Ascending aorta (tissue), 2 donors: ENCODE results near the gene PLA2G3. TPM values are rescaled to one million over a fixed set of nuclear protein-coding genes. Genes with fewer than 3 reads are reported as not detected.

Experiments used
- DNase-seq, 2 donors: peaks; one replicate each; pipeline ENCODE4 v3.0.0-alpha.2; 2019; ENCODE audit warnings: low spot score in 2 of 2
- H3K27ac ChIP-seq, 2 donors: fragments of 200-600 bp; sonication (generic); one replicate each; pipeline ENCODE4 v1.5.1; 2016 to 2017; ENCODE audit warnings: mild to moderate bottlenecking in 1 of 2
- H3K27me3 ChIP-seq: fragments of 200-600 bp; sonication (generic); one replicate; pipeline ENCODE4 v1.5.1; 2017
- H3K36me3 ChIP-seq, 2 donors: fragments of 200-600 bp; sonication (generic); one replicate each; pipeline ENCODE4 v1.5.1; 2016
- H3K4me1 ChIP-seq, 2 donors: fragments of 200-600 bp; sonication (generic); one replicate each; pipeline ENCODE4 v1.5.1; 2016 to 2017; ENCODE audit warnings: mild to moderate bottlenecking in 1 of 2
- H3K4me3 ChIP-seq, 2 donors: fragments of 200-600 bp; sonication (generic); one replicate each; pipeline ENCODE4 v1.5.1; 2016 to 2017; ENCODE audit warnings: mild to moderate bottlenecking in 1 of 2
- H3K9me3 ChIP-seq, 2 donors: fragments of 200-600 bp; sonication (generic); one replicate each; pipeline ENCODE4 v1.5.1; 2016
- CTCF ChIP-seq, 3 experiments: fragments of 200-600 bp in 2 of 3; fragments of 450-650 bp in 1 of 3; sonication (generic) in 2 of 3; IDR thresholded peaks; one replicate each; pipeline ENCODE4 v1.5.1; 2016 to 2019; ENCODE audit warnings: antibody characterized with exemption in 3 of 3, mild to moderate bottlenecking in 1 of 3, moderate library complexity in 1 of 3
- intact Hi-C: fragments of 100-400 bp; cut with DNase I; formaldehyde crosslinking; loops from one replicate; pipeline ENCODE4 v1.15.1; 2023
- total RNA-seq: library from RNA; depleted of rRNA; stranded (reverse); fragments of >200 nt; gene quantifications from one replicate; pipeline ENCODE4 v1.1.0, GENCODE V29; 2016

The PLA2G3 gene
- total RNA-seq, 1 donor from 2014 or later, result not detected

DNA sequence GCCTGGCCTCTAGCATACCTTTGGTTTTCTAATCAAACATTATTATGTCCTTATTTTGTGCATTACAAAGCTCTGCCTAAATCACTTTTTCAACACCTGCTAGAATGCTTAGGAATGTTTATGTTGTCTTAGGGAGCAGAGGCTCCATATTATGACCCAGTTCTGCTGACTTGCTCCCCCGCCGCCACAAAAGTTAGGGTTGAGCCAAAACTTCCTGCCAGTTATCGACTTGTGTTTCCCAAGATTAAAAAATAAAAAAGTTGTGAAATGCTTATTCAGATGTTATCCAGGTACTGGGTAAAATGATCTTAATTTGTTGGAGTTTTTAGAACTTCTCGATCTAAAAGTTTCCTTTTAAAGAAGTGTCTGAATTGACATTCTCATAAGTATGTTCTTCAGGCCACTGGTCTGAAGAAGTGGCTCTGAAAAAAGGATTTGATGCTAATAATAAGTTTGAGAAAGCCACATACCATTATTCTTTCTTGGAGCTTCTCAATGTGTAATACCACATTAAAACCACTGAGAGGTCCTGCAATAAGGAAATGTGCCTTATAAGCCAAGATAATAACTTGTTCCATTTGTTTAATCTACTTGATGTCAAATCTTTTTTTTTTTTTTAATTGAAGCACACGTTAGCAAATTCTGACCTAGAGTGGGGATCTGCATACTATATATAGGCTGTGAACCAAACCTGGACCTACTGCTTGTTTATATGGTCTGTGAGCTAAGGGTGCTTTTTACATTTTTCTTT lies 21.9 kb upstream of the PLA2G3 start:
- Histone ChIP-seq H3K4me1 (peaks cover 7 to 19% of the 10 kb centered on the region in 2 donors), H3K27ac (peak overlapping the region; percentile 94), H3K27me3 (no peaks in the 10 kb centered on the region), H3K9me3 (no peaks in the 10 kb centered on the region), H3K36me3 (peaks cover 27 to 34% of the 10 kb centered on the region in 2 donors), H3K4me3 (peak overlapping the region; percentile 7 to 85)
- TF ChIP-seq CTCF (IDR thresholded peaks at IDR 0.05), result no peak
- intact Hi-C loops, result loop anchor here (1.0 kb wide), 1 partner anchor 11 kb away; no protein-coding TSS in a partner anchor
- DNase-seq, result no peak

- peak overlapping the region; percentile 82 to 85 for H3K4me3 ChIP-seq
- intact Hi-C loops, result no loop called here
- DNase-seq, result no peak
- no peak for TF ChIP-seq CTCF (IDR thresholded peaks at IDR 0.05)
- H3K9me3 ChIP-seq, result no peaks in the 10 kb centered on the region
- H3K27me3 ChIP-seq, result no peaks in the 10 kb centered on the region
- peaks cover 23 to 26% of the 10 kb centered on the region in 2 donors for H3K36me3 ChIP-seq
- H3K4me1 ChIP-seq, result peaks cover 7 to 22% of the 10 kb centered on the region in 2 donors
- peak overlapping the region; percentile 94 for H3K27ac ChIP-seq
Observed at GRCh38 chr22:31161386-31161785, 21.1 kb upstream of the PLA2G3 start.

GRCh38 chr22:31160328-31160978 lies 20.1 kb upstream of the PLA2G3 start:
- Histone ChIP-seq H3K9me3 (no peaks in the 10 kb centered on the region), H3K27ac (peak overlapping the region; percentile 94), H3K4me1 (peaks cover 12 to 31% of the 10 kb centered on the region in 2 donors), H3K27me3 (no peaks in the 10 kb centered on the region), H3K4me3 (peak overlapping the region; percentile 82 to 85), H3K36me3 (peaks cover 14 to 17% of the 10 kb centered on the region in 2 donors)
- TF ChIP-seq CTCF (IDR thresholded peaks at IDR 0.05), result no peak
- DNase-seq, result no peak
- intact Hi-C loops, result loop anchor here (1.0 kb wide), 1 partner anchor 17 kb away; no protein-coding TSS in a partner anchor

DNA sequence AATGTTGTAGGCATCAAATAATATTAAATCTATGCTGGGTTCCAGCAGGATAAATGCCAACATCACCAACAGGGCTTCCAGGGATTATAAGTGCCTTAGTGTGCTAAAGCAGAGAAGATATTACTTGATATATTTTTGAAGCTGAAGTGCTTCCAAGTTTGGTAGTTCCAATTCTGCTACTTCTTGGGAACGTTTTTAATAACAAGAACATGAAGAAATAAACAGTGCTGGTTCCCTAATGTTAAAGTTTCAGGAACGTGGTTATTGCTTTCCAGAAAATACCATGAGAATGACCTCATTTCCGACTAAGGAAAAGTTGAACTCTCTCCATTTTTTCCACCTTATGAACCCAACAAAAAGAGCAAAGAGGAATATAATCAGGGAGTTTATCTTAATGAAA lies 15.1 kb upstream of the PLA2G3 start:
- TF ChIP-seq CTCF (IDR thresholded peaks at IDR 0.05), result no peak
- intact Hi-C loops, result loop anchor here (5.0 kb wide), 2 partner anchors 57 to 137 kb away; partner anchors contain the start of genes LIMK2 and PIK3IP1
- no peaks in the 10 kb centered on the region for H3K9me3 ChIP-seq
- H3K36me3 ChIP-seq, result no peaks in the 10 kb centered on the region
- H3K4me1 ChIP-seq, result peaks cover 9 to 27% of the 10 kb centered on the region in 2 donors
- no peaks in the 10 kb centered on the region for H3K27me3 ChIP-seq
- peak overlapping the region; percentile 80 to 83 for H3K27ac ChIP-seq
- DNase-seq, result no peak
- H3K4me3 ChIP-seq, result no peak overlapping the region

DNA sequence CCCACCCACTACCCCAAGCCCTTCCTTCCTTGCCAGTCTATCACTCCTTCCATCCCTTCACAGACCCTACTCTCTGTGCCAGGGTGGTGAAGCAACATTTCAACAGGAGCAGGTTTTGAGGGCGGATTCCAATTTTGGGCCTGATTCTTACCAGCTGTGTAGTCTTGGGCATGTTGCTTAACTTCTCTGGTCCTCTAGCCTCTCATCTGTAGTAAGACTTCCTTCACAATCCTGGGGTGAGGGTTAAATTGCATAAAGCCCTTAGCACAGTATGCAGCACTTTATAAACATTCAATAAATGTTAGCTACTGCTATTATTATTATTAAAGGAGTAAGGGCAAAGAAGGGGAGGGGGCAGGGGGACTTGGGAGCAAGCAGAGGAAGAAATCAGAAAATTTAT lies 14.7 kb upstream of the PLA2G3 start:
- H3K36me3 ChIP-seq, result no peaks in the 10 kb centered on the region
- DNase-seq, result no peak
- H3K4me3 ChIP-seq, result no peak overlapping the region
- H3K27ac ChIP-seq, result peak overlapping the region; percentile 80 to 83
- peaks cover 9 to 27% of the 10 kb centered on the region in 2 donors for H3K4me1 ChIP-seq
- H3K9me3 ChIP-seq, result no peaks in the 10 kb centered on the region
- intact Hi-C loops, result loop anchor here (5.0 kb wide), 2 partner anchors 57 to 137 kb away; partner anchors contain the start of genes LIMK2 and PIK3IP1
- TF ChIP-seq CTCF (IDR thresholded peaks at IDR 0.05), result no peak
- H3K27me3 ChIP-seq, result no peaks in the 10 kb centered on the region
